Stomach (tissue), 19 donors: ENCODE measurements around the gene CFAP57. TPM values are rescaled to one million over a fixed set of nuclear protein-coding genes. Genes with fewer than 3 reads are reported as not detected.
A peak's percentile ranks its signal among the peaks of the same experiment; 100 is the strongest.

Source experiments
- DNase-seq, 2 donors: peaks; one replicate each; pipeline versions ENCODE4 v3.0.0 to v3.0.0-alpha.2; 2013 to 2019
- H3K27ac ChIP-seq, 5 donors: fragments of 200-600 bp in 4 of 5; sonication (generic) in 4 of 5; one replicate each; pipeline ENCODE4 v1.5.1; 2013 to 2019; ENCODE audit warnings: mild to moderate bottlenecking in 1 of 5, moderate library complexity in 1 of 5
- H3K27me3 ChIP-seq, 3 donors: fragments of 200-600 bp; sonication (generic); one replicate each; pipeline ENCODE4 v1.5.1; 2017 to 2019; ENCODE audit warnings: mixed run types in 1 of 3
- H3K36me3 ChIP-seq, 4 donors: fragments of 200-600 bp; sonication (generic); 1 replicate in 3 of 4; 2 replicates in 1 of 4; pipeline ENCODE4 v1.5.1; 2016 to 2019
- H3K4me1 ChIP-seq, 4 donors: fragments of 200-600 bp; sonication (generic); one replicate each; pipeline ENCODE4 v1.5.1; 2016 to 2019
- H3K4me3 ChIP-seq, 4 donors: fragments of 200-600 bp; sonication (generic) in 3 of 4; one replicate each; pipeline ENCODE4 v1.5.1; 2016 to 2019; ENCODE audit warnings: mild to moderate bottlenecking in 1 of 4
- H3K9me3 ChIP-seq, 4 donors: fragments of 200-600 bp; sonication (generic); one replicate each; pipeline ENCODE4 v1.5.1; 2016 to 2019
- EP300 ChIP-seq: sonication (generic); formaldehyde crosslinking; IDR thresholded peaks from one replicate; pipeline ENCODE4 v1.6.1; 2017; ENCODE audit warnings: antibody characterized with exemption
- POLR2A ChIP-seq, 4 donors: fragments of 450-650 bp; IDR thresholded peaks; one replicate each; pipeline ENCODE4 v1.6.1; 2016; ENCODE audit warnings: antibody characterized with exemption in 4 of 4, control low read depth in 2 of 4, mild to moderate bottlenecking in 1 of 4, moderate library complexity in 1 of 4
- POLR2AphosphoS5 ChIP-seq, 3 donors: sonication (generic); formaldehyde crosslinking; IDR thresholded peaks; one replicate each; pipeline ENCODE4 v1.6.1; 2016; ENCODE audit warnings: antibody characterized with exemption in 3 of 3
- WGBS, 5 donors: extraction: QIAGEN DNeasy Blood & Tissue Kit in 3 of 5; methylation state at CpG; one replicate each; pipeline versions ENCODE4 v1.1.5 to v1.1.7; 2013 to 2018; 5-methylcytosine and 5-hydroxymethylcytosine counted together
- intact Hi-C: fragments of 100-400 bp; cut with DNase I; formaldehyde crosslinking; loops from one replicate; pipeline ENCODE4 v1.15.1; 2023; ENCODE audit warnings: low total_unique reads
- long read RNA-seq, 10 donors: transcript quantifications; one replicate each; lab custom pipeline, GENCODE V29; 2026
- polyA plus RNA-seq, 3 donors: library from polyadenylated mRNA; stranded (reverse); fragments of 200-250 nt; gene quantifications; one replicate each; pipeline ENCODE4 v1.2.3, GENCODE V29; 2013
- total RNA-seq, 5 donors: library from RNA; depleted of rRNA; stranded (reverse); fragments of >200 nt; gene quantifications; one replicate each; pipeline versions ENCODE4 v1.1.0 to v1.2.3, GENCODE V29; 2014 to 2016
- TF ChIP-seq, protein P1 (sequence below), 7 experiments: fragments of 450-650 bp in 4 of 7; fragments of 200-600 bp in 3 of 7; sonication (generic) in 3 of 7; IDR thresholded peaks; one replicate each; pipeline ENCODE4 v1.5.1; 2016 to 2019; ENCODE audit warnings: antibody characterized with exemption in 7 of 7, control low read depth in 2 of 7, mild to moderate bottlenecking in 1 of 7
- donor health status: healthy with polysubstance abuse.
- donor health status: Bipolar disorder and iron deficiency.
- donor health status: healthy.

The CFAP57 gene
- 1 to 10 TPM in 1 of 5 donors, under 1 TPM in 1, not detected in 3; 0.37 to 1.4 TPM for total RNA-seq
- polyA plus RNA-seq = under 1 TPM; 0.08 to 0.15 (median 0.12) TPM
- long read RNA-seq, donor 1 = 0 reads
- long read RNA-seq, donor 2 = 0 reads
- long read RNA-seq, donor 3 = 0 reads
- long read RNA-seq, donor 4 = 0 reads
- long read RNA-seq, donor 5 = 0 reads
- long read RNA-seq, donor 6 = 0 reads
- long read RNA-seq, donor 7 = 0 reads
- long read RNA-seq, donor 8 = 0 reads
- long read RNA-seq, donor 9 = 0 reads
- long read RNA-seq, donor 10 = 0 reads

DNA sequence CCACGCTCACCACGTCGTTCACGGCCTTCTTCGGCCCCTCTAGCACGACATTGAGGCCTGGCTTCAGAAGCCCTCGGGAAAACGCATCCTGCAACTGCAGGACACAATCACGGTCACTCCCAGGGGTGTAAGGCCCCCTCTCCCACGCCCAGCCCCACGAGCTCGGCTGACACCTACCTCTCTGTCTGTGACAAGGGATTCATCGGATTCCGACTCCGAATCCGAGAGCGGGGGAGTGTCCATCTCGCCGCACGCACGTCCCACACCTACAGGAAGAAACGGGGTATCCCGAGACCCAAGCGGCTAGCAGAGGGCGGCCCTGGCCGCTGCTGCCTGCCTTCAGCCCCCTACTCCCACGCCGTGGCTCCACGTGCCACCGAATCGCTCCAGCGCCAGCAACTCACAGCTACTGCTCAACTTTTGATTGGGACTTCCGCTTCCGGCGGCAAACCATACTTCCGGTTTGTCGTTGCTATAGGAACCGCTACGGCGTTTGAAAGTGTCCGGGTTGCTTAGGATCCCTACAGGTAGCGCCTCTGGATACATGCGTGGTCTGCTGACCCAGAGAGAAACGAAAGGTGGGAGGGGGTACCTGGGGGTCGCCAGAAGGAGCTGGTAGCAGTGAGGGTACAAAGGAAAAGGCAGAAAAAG lies at the start of gene CFAP57, which contains the start of gene EBNA1BP2:
CFAP57 (plus strand) TSS at position 455 of the 651 bp plus-strand sequence. CDS start 424 bp downstream, outside the sequence.
EBNA1BP2 (minus strand) TSS at position 415 of the 651 bp plus-strand sequence; CDS start at position 243, 172 bp downstream.
- peaks cover 14 to 23% (median 18%) of the 10 kb centered on the region in 4 donors for H3K4me1 ChIP-seq
- H3K9me3 ChIP-seq = no peaks in the 10 kb centered on the region
- H3K36me3 ChIP-seq = peaks cover 15 to 36% (median 34%) of the 10 kb centered on the region in 4 donors
- H3K4me3 ChIP-seq = peak within 1 kb of the TSS; percentile 60 to 97 (median 74)
- 0 to 2% (median 0%) methylated on average over 11 to 45 of the region's 45 CpGs for WGBS, 5 donors
- DNase-seq = peak; percentile 92 to 98
- intact Hi-C loops = no loop called here
- peaks cover 0 to 10% (median 3%) of the 10 kb centered on the region in 3 donors for H3K27me3 ChIP-seq
- TF ChIP-seq POLR2AphosphoS5 (IDR thresholded peaks at IDR 0.05) = peak in 2 of 3 donors; percentile 56 to 73
- no peak for TF ChIP-seq POLR2A (IDR thresholded peaks at IDR 0.05)
- TF ChIP-seq, protein P1, sequence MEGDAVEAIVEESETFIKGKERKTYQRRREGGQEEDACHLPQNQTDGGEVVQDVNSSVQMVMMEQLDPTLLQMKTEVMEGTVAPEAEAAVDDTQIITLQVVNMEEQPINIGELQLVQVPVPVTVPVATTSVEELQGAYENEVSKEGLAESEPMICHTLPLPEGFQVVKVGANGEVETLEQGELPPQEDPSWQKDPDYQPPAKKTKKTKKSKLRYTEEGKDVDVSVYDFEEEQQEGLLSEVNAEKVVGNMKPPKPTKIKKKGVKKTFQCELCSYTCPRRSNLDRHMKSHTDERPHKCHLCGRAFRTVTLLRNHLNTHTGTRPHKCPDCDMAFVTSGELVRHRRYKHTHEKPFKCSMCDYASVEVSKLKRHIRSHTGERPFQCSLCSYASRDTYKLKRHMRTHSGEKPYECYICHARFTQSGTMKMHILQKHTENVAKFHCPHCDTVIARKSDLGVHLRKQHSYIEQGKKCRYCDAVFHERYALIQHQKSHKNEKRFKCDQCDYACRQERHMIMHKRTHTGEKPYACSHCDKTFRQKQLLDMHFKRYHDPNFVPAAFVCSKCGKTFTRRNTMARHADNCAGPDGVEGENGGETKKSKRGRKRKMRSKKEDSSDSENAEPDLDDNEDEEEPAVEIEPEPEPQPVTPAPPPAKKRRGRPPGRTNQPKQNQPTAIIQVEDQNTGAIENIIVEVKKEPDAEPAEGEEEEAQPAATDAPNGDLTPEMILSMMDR (IDR thresholded peaks at IDR 0.05) = no peak
- no peak for TF ChIP-seq EP300
- peak within 1 kb of the TSS in 4 of 5 donors; percentile 35 to 74 (median 54) for H3K27ac ChIP-seq

DNA sequence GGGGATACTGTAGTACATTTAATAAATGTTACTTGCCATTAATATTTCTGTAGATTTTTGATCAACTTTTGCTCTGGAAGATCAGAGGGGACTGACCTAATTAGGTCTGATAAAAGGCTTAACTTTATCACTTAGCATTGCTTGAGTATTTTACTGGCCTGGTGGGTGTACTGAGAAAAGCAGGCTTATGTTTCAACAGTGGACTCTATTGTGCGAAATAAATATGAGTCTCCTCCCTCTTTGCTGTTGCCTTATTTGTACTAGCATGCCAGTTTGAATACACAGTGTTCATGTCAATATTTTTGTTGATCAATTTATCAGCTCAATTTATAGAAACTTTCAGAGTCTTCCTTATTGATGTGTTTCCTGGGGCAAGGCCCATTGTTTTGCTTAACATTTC lies 49.1 kb upstream of the CFAP57 start:
- TF ChIP-seq EP300 (no peak), POLR2AphosphoS5 (IDR thresholded peaks at IDR 0.05) (no peak), POLR2A (IDR thresholded peaks at IDR 0.05) (no peak)
- TF ChIP-seq, protein P1 (IDR thresholded peaks at IDR 0.05) = no peak
- H3K27ac ChIP-seq = no peak overlapping the region
- no peak for DNase-seq
- H3K27me3 ChIP-seq = peaks cover 0 to 19% (median 0%) of the 10 kb centered on the region in 3 donors
- 70 to 86% (median 79%) methylated on average over 1 of the region's 1 CpG for WGBS, 5 donors
- intact Hi-C loops = loop anchor here (10.0 kb wide), 1 partner anchor 508 kb away; no protein-coding TSS in a partner anchor
- no peaks in the 10 kb centered on the region for H3K36me3 ChIP-seq
- H3K4me3 ChIP-seq = no peak overlapping the region
- no peaks in the 10 kb centered on the region for H3K4me1 ChIP-seq
- H3K9me3 ChIP-seq = no peaks in the 10 kb centered on the region

- no peak for TF ChIP-seq EP300
- TF ChIP-seq, protein P1 (IDR thresholded peaks at IDR 0.05) = no peak
- no peak for TF ChIP-seq POLR2AphosphoS5 (IDR thresholded peaks at IDR 0.05)
- no peak for TF ChIP-seq POLR2A (IDR thresholded peaks at IDR 0.05)
- H3K4me1 ChIP-seq = no peaks in the 10 kb centered on the region
- intact Hi-C loops = loop anchor here (10.0 kb wide), 1 partner anchor 514 kb away; no protein-coding TSS in a partner anchor
- no peak for DNase-seq
- H3K27ac ChIP-seq = no peak overlapping the region
- H3K36me3 ChIP-seq = no peaks in the 10 kb centered on the region
- no peak overlapping the region for H3K4me3 ChIP-seq
- peaks cover 0 to 27% (median 0%) of the 10 kb centered on the region in 3 donors for H3K27me3 ChIP-seq
- 85 to 91% (median 88%) methylated on average over 3 of the region's 3 CpGs for WGBS, 5 donors
- no peaks in the 10 kb centered on the region for H3K9me3 ChIP-seq
Measured at GRCh38 chr1:43128816-43129215, 43.3 kb upstream of the CFAP57 start.

- TF ChIP-seq POLR2A (IDR thresholded peaks at IDR 0.05) = no peak
- TF ChIP-seq POLR2AphosphoS5 (IDR thresholded peaks at IDR 0.05) = no peak
- no peak for TF ChIP-seq EP300
- TF ChIP-seq, protein P1 (IDR thresholded peaks at IDR 0.05) = no peak
- intact Hi-C loops = loop anchor here (10.0 kb wide), 1 partner anchor 515 kb away; no protein-coding TSS in a partner anchor
- no peak overlapping the region for H3K4me3 ChIP-seq
- peaks cover 0 to 27% (median 0%) of the 10 kb centered on the region in 3 donors for H3K27me3 ChIP-seq
- H3K36me3 ChIP-seq = no peaks in the 10 kb centered on the region
- no peaks in the 10 kb centered on the region for H3K9me3 ChIP-seq
- no peak overlapping the region for H3K27ac ChIP-seq
- peaks cover 0 to 4% (median 0%) of the 10 kb centered on the region in 4 donors for H3K4me1 ChIP-seq
- 70 to 78% (median 76%) methylated on average over 5 of the region's 5 CpGs for WGBS, 5 donors
- no peak for DNase-seq
Measured at GRCh38 chr1:43129426-43129825, 42.7 kb upstream of the CFAP57 start.
